IMR-90 (cell line): ENCODE measurements around the gene FAM20C. TPM values are rescaled to one million over a fixed set of nuclear protein-coding genes. Genes with fewer than 3 reads are reported as not detected.

Experiments used
- ATAC-seq: fragments of 200-7000 bp; cut with Tn5 transposase; 2 replicates; pipeline ENCODE4 v1.9.1; 2020; ENCODE audit warnings: low read depth, mild to moderate bottlenecking, moderate library complexity
- BruUV-seq: library from RNA; stranded (reverse); fragments of 400-500 nt; replicated peaks from 2 replicates; lab custom pipeline; 2021; lab: Mats Ljungman, UMichigan
- CTCF ChIA-PET: fragments of 300-600 bp; formaldehyde crosslinking; extraction: SDS; loops from one replicate; lab custom pipeline; 2021; ENCODE audit warnings: antibody characterized with exemption; lab: Yijun Ruan, JAX
- POLR2A ChIA-PET: fragments of 300-600 bp; sonication (Branson Sonifier 250); formaldehyde crosslinking; loops from one replicate; lab custom pipeline; 2022; ENCODE audit warnings: antibody characterized with exemption; ENCODE audit not compliant: unreplicated experiment; lab: Charles Lee
- DNase-seq: peaks from one replicate; pipeline ENCODE4 v3.0.0; 2013
- H2AFZ ChIP-seq: replicated peaks from 2 replicates; pipeline ENCODE3; 2013; ENCODE audit warnings: low read length, mild to moderate bottlenecking; ENCODE audit not compliant: poor library complexity
- H2AK5ac ChIP-seq: 2 replicates; pipeline ENCODE4 v1.6.1; 2013; ENCODE audit warnings: low read depth, low read length, inconsistent platforms
- H2AK9ac ChIP-seq: replicated peaks from 2 replicates; pipeline ENCODE3; 2013; ENCODE audit warnings: mild to moderate bottlenecking, low read depth, low read length, moderate library complexity; ENCODE audit not compliant: poor library complexity
- H2BK120ac ChIP-seq: 2 replicates; pipeline ENCODE4 v1.6.1; 2013; ENCODE audit warnings: low read depth, low read length, inconsistent platforms
- H2BK15ac ChIP-seq: 3 replicates; pipeline ENCODE4 v1.6.1; 2013; ENCODE audit warnings: low read depth, low read length, inconsistent platforms
- H2BK20ac ChIP-seq: 2 replicates; pipeline ENCODE4 v1.6.1; 2013; ENCODE audit warnings: low read depth, mild to moderate bottlenecking, inconsistent platforms, low read length, moderate library complexity
- H2BK5ac ChIP-seq: 2 replicates; pipeline ENCODE4 v1.6.1; 2013; ENCODE audit warnings: mild to moderate bottlenecking, low read depth, low read length, inconsistent platforms; ENCODE audit not compliant: poor library complexity, severe bottlenecking
- H3K14ac ChIP-seq: replicated peaks from 2 replicates; pipeline ENCODE4 v1.6.1; 2013; ENCODE audit warnings: low read depth, low read length, inconsistent platforms
- H3K18ac ChIP-seq: 2 replicates; pipeline ENCODE4 v1.6.1; 2013; ENCODE audit warnings: low read depth, low read length, control low read depth
- H3K23ac ChIP-seq: 2 replicates; pipeline ENCODE4 v1.6.1; 2013; ENCODE audit warnings: low read depth, low read length, inconsistent platforms
- H3K27ac ChIP-seq: 2 replicates; pipeline ENCODE4 v1.5.1; 2013; ENCODE audit warnings: mild to moderate bottlenecking, control low read depth, low read length; ENCODE audit not compliant: insufficient read depth
- H3K27me3 ChIP-seq: 2 replicates; pipeline ENCODE4 v1.6.1; 2013; ENCODE audit warnings: low read length; ENCODE audit not compliant: control insufficient read depth, insufficient read depth
- H3K36me3 ChIP-seq: 2 replicates; pipeline ENCODE4 v1.6.1; 2013; ENCODE audit warnings: low read length, mixed read lengths; ENCODE audit not compliant: control insufficient read depth, insufficient read depth
- H3K4ac ChIP-seq: 2 replicates; pipeline ENCODE4 v1.6.1; 2013; ENCODE audit warnings: low read depth, low read length, inconsistent platforms
- H3K4me1 ChIP-seq: 2 replicates; pipeline ENCODE4 v1.6.1; 2013; ENCODE audit warnings: low read length, mixed read lengths; ENCODE audit not compliant: control insufficient read depth, insufficient read depth
- H3K4me2 ChIP-seq: 2 replicates; pipeline ENCODE4 v1.6.1; 2013; ENCODE audit warnings: low read depth, mild to moderate bottlenecking, control low read depth, low read length, moderate library complexity
- H3K4me3 ChIP-seq: 2 replicates; pipeline ENCODE4 v1.5.1; 2013; ENCODE audit warnings: low read depth, mild to moderate bottlenecking, control low read depth, low read length, moderate library complexity; ENCODE audit not compliant: insufficient read depth
- H3K56ac ChIP-seq: 2 replicates; pipeline ENCODE4 v1.6.1; 2013; ENCODE audit warnings: low read length, inconsistent platforms; ENCODE audit not compliant: insufficient read depth; ENCODE audit errors: extremely low read depth
- H3K79me1 ChIP-seq, 2 experiments: 2 replicates each; pipeline ENCODE4 v1.6.1; 2013; ENCODE audit warnings: low read length in 2 of 2, inconsistent platforms in 1 of 2, low read depth in 1 of 2
- H3K9ac ChIP-seq: 2 replicates; pipeline ENCODE4 v1.6.1; 2013; ENCODE audit warnings: low read depth, low read length, control low read depth
- H3K9me1 ChIP-seq: 2 replicates; pipeline ENCODE4 v1.6.1; 2013; ENCODE audit warnings: low read length, inconsistent platforms; ENCODE audit not compliant: insufficient read depth
- H3K9me3 ChIP-seq: 2 replicates; pipeline ENCODE4 v1.6.1; 2013; ENCODE audit warnings: low read length; ENCODE audit not compliant: control insufficient read depth, insufficient read depth
- H4K20me1 ChIP-seq: 2 replicates; pipeline ENCODE4 v1.6.1; 2013; ENCODE audit warnings: low read length, inconsistent platforms; ENCODE audit not compliant: insufficient read depth
- H4K5ac ChIP-seq: 2 replicates; pipeline ENCODE4 v1.6.1; 2013; ENCODE audit warnings: mild to moderate bottlenecking, low read depth, low read length, control low read depth
- H4K8ac ChIP-seq, 2 experiments: 2 replicates each; pipeline ENCODE4 v1.6.1; 2013; ENCODE audit warnings: low read depth in 2 of 2, low read length in 2 of 2, control low read depth in 1 of 2, inconsistent platforms in 1 of 2
- H4K91ac ChIP-seq: 2 replicates; pipeline ENCODE4 v1.6.1; 2013; ENCODE audit warnings: low read depth, low read length, inconsistent platforms; ENCODE audit not compliant: insufficient read depth
- BHLHE40 ChIP-seq: fragments of 150-350 bp; IDR thresholded peaks from 2 replicates; pipeline ENCODE4 v1.6.1; 2016; ENCODE audit warnings: mild to moderate bottlenecking, low read depth, low read length
- CEBPB ChIP-seq: IDR thresholded peaks from 2 replicates; pipeline ENCODE4 v1.6.1; 2012; ENCODE audit warnings: low read depth, low read length, improper control_type of control experiment
- MAFK ChIP-seq: IDR thresholded peaks from 2 replicates; pipeline ENCODE4 v1.6.1; 2012; ENCODE audit warnings: low read depth, low read length, improper control_type of control experiment
- NFE2L2 ChIP-seq: fragments of 150-350 bp; IDR thresholded peaks from 2 replicates; pipeline ENCODE4 v1.6.1; 2016; ENCODE audit warnings: low read depth, mild to moderate bottlenecking, low read length
- POLR2A ChIP-seq: IDR thresholded peaks from 2 replicates; pipeline ENCODE4 v1.6.1; 2012; ENCODE audit warnings: mild to moderate bottlenecking, low read depth, low read length
- RFX5 ChIP-seq: IDR thresholded peaks from 2 replicates; pipeline ENCODE4 v1.8.0; 2012; ENCODE audit warnings: low read depth, mild to moderate bottlenecking, low read length, moderate library complexity
- WGBS, 2 experiments: methylation state at CpG; one replicate each; pipeline versions ENCODE4 v1.1.5 to v1.1.7; 2013; ENCODE audit warnings: missing lambda C conversion rate in 2 of 2; ENCODE audit not compliant: insufficient read length in 1 of 2; ENCODE audit errors: extremely low coverage in 2 of 2; 5-methylcytosine and 5-hydroxymethylcytosine counted together
- dilution Hi-C: fragments of 300-500 bp; cut with HindIII; formaldehyde crosslinking; loops from one replicate; pipeline ENCODE4 v1.14.3; 2018; ENCODE audit warnings: low sequenced_read_pairs; ENCODE audit not compliant: unreplicated experiment
- in situ Hi-C: fragments of 300-500 bp; cut with MboI; formaldehyde crosslinking; loops from 3 replicates; pipeline ENCODE4 v1.14.3; 2019; ENCODE audit warnings: low sequenced_read_pairs, inconsistent platforms, mixed read lengths
- intact Hi-C: fragments of 100-400 bp; cut with micrococcal nuclease; formaldehyde crosslinking; loops from 2 replicates; pipeline ENCODE4 v1.10.0; 2022
- polyA plus RNA-seq, 3 experiments: library from polyadenylated mRNA; depleted of rRNA; stranded (reverse); fragments of >200 nt; gene quantifications; 2 replicates each; pipeline ENCODE4 v1.2.3, GENCODE V29; 2012; ENCODE audit warnings: low replicate concordance in 1 of 3
- total RNA-seq: library from RNA; depleted of rRNA; stranded (reverse); fragments of >200 nt; gene quantifications from 2 replicates; pipeline ENCODE4 v1.2.3, GENCODE V29; 2012

The FAM20C gene
- total and polyA plus RNA-seq, 2 of the 4 experiments (the other 2 are of a cell fraction): 7.7 to 36.6 TPM

- H3K9me3 ChIP-seq: no peaks in the 10 kb centered on the region
- no peak overlapping the region for H3K4me2 ChIP-seq
- H3K9ac ChIP-seq: no peak overlapping the region
- POLR2A ChIA-PET: interaction anchor here (1.4 kb wide), 1 partner anchor 14 kb away, joined by 4 read pairs; the partner anchor contains the start of gene FAM20C
- in situ Hi-C loops: no loop called here
- no peak for ATAC-seq
- intact Hi-C loops: no loop called here
- no peak for DNase-seq
- H2AK5ac ChIP-seq: no peak overlapping the region
- BruUV-seq: no TSS peak
- H4K8ac ChIP-seq: no peak overlapping the region
- no peak overlapping the region for H2AFZ ChIP-seq
- no peak overlapping the region for H3K4ac ChIP-seq
- no peak overlapping the region for H2AK9ac ChIP-seq
- TF ChIP-seq NFE2L2: no peak
- TF ChIP-seq CEBPB: no peak
- no peak for TF ChIP-seq MAFK
- no peak for TF ChIP-seq POLR2A
- TF ChIP-seq BHLHE40: no peak
- no peak for TF ChIP-seq RFX5
- H3K18ac ChIP-seq: no peak overlapping the region
- H3K79me1 ChIP-seq: no peaks in the 10 kb centered on the region
- H2BK120ac ChIP-seq: no peak overlapping the region
- H3K23ac ChIP-seq: no peak overlapping the region
- no peaks in the 10 kb centered on the region for H3K9me1 ChIP-seq
- no peak overlapping the region for H3K14ac ChIP-seq
- H4K5ac ChIP-seq: no peak overlapping the region
- no peak overlapping the region for H2BK5ac ChIP-seq
- 92% methylated on average over 17 of the region's 28 CpGs; no CpG with 5 or more reads in 1 of the 2 experiments for WGBS, 2 experiments
- no peak overlapping the region for H3K4me3 ChIP-seq
- no peak overlapping the region for H2BK15ac ChIP-seq
- CTCF ChIA-PET: no interaction called here
- H3K4me1 ChIP-seq: no peaks in the 10 kb centered on the region
- H3K36me3 ChIP-seq: no peaks in the 10 kb centered on the region
- H4K91ac ChIP-seq: no peak overlapping the region
- dilution Hi-C loops: no loop called here
- no peak overlapping the region for H2BK20ac ChIP-seq
- no peak overlapping the region for H3K27ac ChIP-seq
- H3K56ac ChIP-seq: no peak overlapping the region
- no peaks in the 10 kb centered on the region for H4K20me1 ChIP-seq
- peaks cover 16% of the 10 kb centered on the region for H3K27me3 ChIP-seq
These were observed 13.9 kb upstream of the FAM20C start for GRCh38 chr7:178444-178843.
